B cell (primary cell): ENCODE measurements around the gene PACRG. TPM values are rescaled to one million over a fixed set of nuclear protein-coding genes. Genes with fewer than 3 reads are reported as not detected.

Source experiments
- ATAC-seq: fragments of 200-7000 bp; cut with Tn5 transposase; one replicate; pipeline ENCODE4 v1.10.0; 2021; ENCODE audit warnings: low read depth, mild to moderate bottlenecking, moderate number of reproducible peaks, moderate library complexity
- CTCF ChIA-PET: fragments of 350-600 bp; sonication (Branson Sonifier 250); formaldehyde crosslinking; loops from one replicate; lab custom pipeline; 2021; ENCODE audit warnings: antibody characterized with exemption, inconsistent platforms; lab: Charles Lee
- POLR2A ChIA-PET: fragments of 350-600 bp; sonication (Branson Sonifier 250); formaldehyde crosslinking; loops from one replicate; lab custom pipeline; 2021; ENCODE audit warnings: antibody characterized with exemption; lab: Charles Lee
- DNase-seq: peaks from one replicate; pipeline ENCODE4 v3.0.0; 2013
- H2AFZ ChIP-seq: 2 replicates; pipeline ENCODE4 v1.6.1; 2012; ENCODE audit warnings: mild to moderate bottlenecking, low read depth, low read length; ENCODE audit not compliant: insufficient read depth, poor library complexity, severe bottlenecking
- H3K27ac ChIP-seq, 2 donors: 1 replicate in 1 of 2; 2 replicates in 1 of 2; pipeline ENCODE4 v1.5.1; 2012 to 2013; ENCODE audit warnings: low read length in 2 of 2, mild to moderate bottlenecking in 2 of 2, moderate library complexity in 1 of 2
- H3K27me3 ChIP-seq, 4 experiments: fragments of 200-600 bp in 1 of 4; sonication (generic) in 1 of 4; replicated peaks in 1 of 4; 1 replicate in 2 of 4; 2 replicates in 2 of 4; pipeline versions ENCODE4 v1.6.1 to v1.7.0; 2013 to 2016; ENCODE audit warnings: low read length in 3 of 4, mild to moderate bottlenecking in 2 of 4, mixed read lengths in 1 of 4, moderate library complexity in 1 of 4; ENCODE audit not compliant: insufficient read depth in 4 of 4, control insufficient read depth in 3 of 4; ENCODE audit errors: control extremely low read depth in 1 of 4
- H3K36me3 ChIP-seq, 2 experiments: replicated peaks in 1 of 2; 1 replicate in 1 of 2; 2 replicates in 1 of 2; pipeline versions ENCODE4 v1.6.1 to v1.7.1; 2013; ENCODE audit warnings: low read length in 1 of 2; ENCODE audit not compliant: insufficient read depth in 2 of 2, control insufficient read depth in 1 of 2; ENCODE audit errors: control extremely low read depth in 1 of 2, extremely low read depth in 1 of 2
- H3K4me1 ChIP-seq, 2 donors: fragments of 200-600 bp in 1 of 2; sonication (generic) in 1 of 2; 1 replicate in 1 of 2; 2 replicates in 1 of 2; pipeline versions ENCODE4 v1.5.1 to v1.6.1; 2013 to 2017; ENCODE audit warnings: low read length in 2 of 2; ENCODE audit not compliant: control insufficient read depth in 2 of 2, insufficient read depth in 2 of 2
- H3K4me2 ChIP-seq: replicated peaks from 2 replicates; pipeline ENCODE3; 2012; ENCODE audit warnings: mild to moderate bottlenecking, low read depth, low read length; ENCODE audit not compliant: poor library complexity, severe bottlenecking
- H3K4me3 ChIP-seq, 5 experiments: fragments of 200-600 bp in 1 of 5; sonication (generic) in 1 of 5; 1 replicate in 3 of 5; 2 replicates in 2 of 5; pipeline versions ENCODE4 v1.5.1 to v1.7.0; 2011 to 2016; ENCODE audit warnings: low read length in 4 of 5, mild to moderate bottlenecking in 4 of 5, low read depth in 2 of 5, control low read depth in 1 of 5, moderate library complexity in 1 of 5; ENCODE audit not compliant: insufficient read depth in 1 of 5; ENCODE audit errors: control extremely low read depth in 1 of 5, extremely low read depth in 1 of 5
- H3K79me2 ChIP-seq: fragments of 200-600 bp; sonication (generic); one replicate; pipeline ENCODE4 v1.6.0; 2016; ENCODE audit warnings: low read length; ENCODE audit not compliant: control insufficient read depth, insufficient read depth
- H3K9ac ChIP-seq: fragments of 200-600 bp; sonication (generic); 2 replicates; pipeline ENCODE4 v1.6.1; 2017; ENCODE audit warnings: mild to moderate bottlenecking, low read length, moderate library complexity
- H3K9me3 ChIP-seq, 3 donors: one replicate each; pipeline versions ENCODE4 v1.6.1 to v1.7.1; 2013; ENCODE audit warnings: low read length in 2 of 3; ENCODE audit not compliant: control insufficient read depth in 2 of 3, insufficient read depth in 1 of 3; ENCODE audit errors: control extremely low read depth in 1 of 3
- H4K20me1 ChIP-seq: 2 replicates; pipeline ENCODE4 v1.6.0; 2012; ENCODE audit warnings: mild to moderate bottlenecking, low read length; ENCODE audit not compliant: insufficient read depth, control insufficient read depth, poor library complexity, severe bottlenecking
- H3K27ac Mint-ChIP-seq: one replicate; pipeline ENCODE4 v1.8.0; 2021; ENCODE audit warnings: mixed read lengths
- H3K27me3 Mint-ChIP-seq: one replicate; pipeline ENCODE4 v1.8.0; 2021; ENCODE audit warnings: mixed read lengths
- H3K4me1 Mint-ChIP-seq: one replicate; pipeline ENCODE4 v1.8.0; 2021; ENCODE audit warnings: mixed read lengths
- H3K4me3 Mint-ChIP-seq: one replicate; pipeline ENCODE4 v1.8.0; 2021; ENCODE audit warnings: mixed read lengths
- H3K9me3 Mint-ChIP-seq: one replicate; pipeline ENCODE4 v1.8.0; 2022; ENCODE audit warnings: mixed read lengths; ENCODE audit not compliant: insufficient read depth
- EZH2 ChIP-seq: IDR thresholded peaks from 2 replicates; pipeline ENCODE4 v1.6.1; 2012; ENCODE audit warnings: borderline replicate concordance, low read depth, mild to moderate bottlenecking, moderate library complexity, low read length; ENCODE audit not compliant: insufficient read depth, poor library complexity, severe bottlenecking
- WGBS: methylation state at CpG from one replicate; pipeline ENCODE4 v1.1.5; 2013; ENCODE audit warnings: missing lambda C conversion rate; ENCODE audit not compliant: insufficient coverage; 5-methylcytosine and 5-hydroxymethylcytosine counted together
- intact Hi-C: fragments of 100-400 bp; cut with micrococcal nuclease; formaldehyde crosslinking; loops from one replicate; pipeline ENCODE4 v1.10.0; 2022
- polyA plus RNA-seq: library from polyadenylated mRNA; depleted of rRNA; stranded (reverse); fragments of >200 nt; gene quantifications from 2 replicates; pipeline ENCODE4 v1.2.3, GENCODE V29; 2012
- total RNA-seq, 2 donors: library from RNA; stranded (reverse); fragments of 120-200 nt in 1 of 2; gene quantifications; 1 replicate in 1 of 2; 2 replicates in 1 of 2; pipeline versions ENCODE4 v1.2.3 to v1.2.4, GENCODE V29; 2013 to 2022
- TF ChIP-seq, protein P1 (sequence below): fragments of 200-600 bp; IDR thresholded peaks from one replicate; pipeline ENCODE4 v1.8.0; 2022; ENCODE audit warnings: antibody characterized with exemption, mild to moderate bottlenecking

Gene PACRG
- total and polyA plus RNA-seq, 2 donors (not counting 1 experiment from before 2014, with no cell fraction given), result not detected

DNA sequence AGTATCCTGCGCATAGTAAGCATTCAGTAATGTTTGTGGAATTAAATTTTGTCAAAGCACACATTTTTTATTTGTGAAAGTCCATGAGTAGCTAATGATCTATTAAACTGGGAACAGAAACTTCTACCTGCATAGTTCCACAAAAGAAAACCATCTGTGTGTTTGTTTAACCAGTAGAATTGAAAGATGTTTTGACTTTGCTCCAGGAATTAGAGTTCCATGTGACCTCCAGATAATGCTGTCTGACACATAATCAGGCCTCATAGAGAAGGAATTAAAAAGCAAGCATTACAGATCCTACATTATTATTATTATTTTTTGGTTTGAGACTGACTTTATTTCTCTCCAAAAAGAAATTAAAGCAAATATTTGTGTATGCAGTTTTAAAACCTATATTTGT lies 126.5 kb downstream of the PACRG start:
- Histone ChIP-seq H3K9ac (no peak overlapping the region), H2AFZ (no peak overlapping the region), H3K4me3 (no peak overlapping the region), H3K4me2 (no peak overlapping the region), H3K36me3 (no peaks in the 10 kb centered on the region), H3K9me3 (peaks cover 0 to 4% (median 0%) of the 10 kb centered on the region in 3 donors), H3K27ac (no peak overlapping the region), H4K20me1 (no peaks in the 10 kb centered on the region), H3K27me3 (no peaks in the 10 kb centered on the region), H3K79me2 (no peaks in the 10 kb centered on the region), H3K4me1 (no peaks in the 10 kb centered on the region)
- DNase-seq, result no peak
- CTCF ChIA-PET, result no interaction called here
- Mint-ChIP-seq H3K9me3 (no peaks in the 10 kb centered on the region), H3K4me3 (no peak overlapping the region), H3K27me3 (no peaks in the 10 kb centered on the region), H3K4me1 (no peaks in the 10 kb centered on the region), H3K27ac (no peak overlapping the region)
- POLR2A ChIA-PET, result no interaction called here
- intact Hi-C loops, result no loop called here
- no peak for ATAC-seq
- TF ChIP-seq, protein P1, sequence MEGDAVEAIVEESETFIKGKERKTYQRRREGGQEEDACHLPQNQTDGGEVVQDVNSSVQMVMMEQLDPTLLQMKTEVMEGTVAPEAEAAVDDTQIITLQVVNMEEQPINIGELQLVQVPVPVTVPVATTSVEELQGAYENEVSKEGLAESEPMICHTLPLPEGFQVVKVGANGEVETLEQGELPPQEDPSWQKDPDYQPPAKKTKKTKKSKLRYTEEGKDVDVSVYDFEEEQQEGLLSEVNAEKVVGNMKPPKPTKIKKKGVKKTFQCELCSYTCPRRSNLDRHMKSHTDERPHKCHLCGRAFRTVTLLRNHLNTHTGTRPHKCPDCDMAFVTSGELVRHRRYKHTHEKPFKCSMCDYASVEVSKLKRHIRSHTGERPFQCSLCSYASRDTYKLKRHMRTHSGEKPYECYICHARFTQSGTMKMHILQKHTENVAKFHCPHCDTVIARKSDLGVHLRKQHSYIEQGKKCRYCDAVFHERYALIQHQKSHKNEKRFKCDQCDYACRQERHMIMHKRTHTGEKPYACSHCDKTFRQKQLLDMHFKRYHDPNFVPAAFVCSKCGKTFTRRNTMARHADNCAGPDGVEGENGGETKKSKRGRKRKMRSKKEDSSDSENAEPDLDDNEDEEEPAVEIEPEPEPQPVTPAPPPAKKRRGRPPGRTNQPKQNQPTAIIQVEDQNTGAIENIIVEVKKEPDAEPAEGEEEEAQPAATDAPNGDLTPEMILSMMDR, result no peak
- no peak for TF ChIP-seq EZH2
- no CpG with 5 or more reads among the region's 1 CpG for WGBS

DNA sequence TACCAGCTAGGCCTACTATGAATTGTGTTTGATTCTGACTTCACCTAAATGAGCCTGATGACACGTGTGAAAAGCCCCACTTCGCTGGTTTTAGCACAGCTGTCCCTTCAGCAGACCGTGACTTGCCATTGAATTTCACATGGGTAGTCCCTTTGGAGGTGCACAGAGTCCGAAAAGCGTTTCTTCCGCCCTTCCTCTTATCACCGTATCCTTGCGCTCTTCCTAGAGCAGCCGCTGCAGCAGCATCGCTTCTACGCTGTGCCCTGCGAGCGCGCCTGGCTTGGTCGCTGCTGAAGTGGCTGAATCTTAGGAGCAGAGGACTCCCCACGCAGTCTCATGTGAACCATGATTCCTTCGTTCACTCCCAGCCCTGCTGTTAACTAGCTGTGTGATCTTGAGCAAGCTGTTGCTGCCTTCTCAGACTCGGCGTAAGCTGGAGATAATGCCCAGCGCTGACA lies 127.0 kb downstream of the PACRG start:
- H3K4me1 Mint-ChIP-seq, result no peaks in the 10 kb centered on the region
- WGBS, result 92% methylated on average over 17 of the region's 20 CpGs
- CTCF ChIA-PET, result no interaction called here
- TF ChIP-seq EZH2, result no peak
- TF ChIP-seq, protein P1, result no peak
- H3K79me2 ChIP-seq, result no peaks in the 10 kb centered on the region
- H3K9ac ChIP-seq, result no peak overlapping the region
- no peaks in the 10 kb centered on the region for H3K9me3 Mint-ChIP-seq
- no peaks in the 10 kb centered on the region for H3K27me3 Mint-ChIP-seq
- no peak overlapping the region for H3K4me3 Mint-ChIP-seq
- no peak overlapping the region for H3K4me2 ChIP-seq
- H3K4me3 ChIP-seq, result no peak overlapping the region
- intact Hi-C loops, result no loop called here
- no peak for ATAC-seq
- no peaks in the 10 kb centered on the region for H3K36me3 ChIP-seq
- DNase-seq, result no peak
- POLR2A ChIA-PET, result no interaction called here
- no peak overlapping the region for H3K27ac ChIP-seq
- no peak overlapping the region for H3K27ac Mint-ChIP-seq
- no peaks in the 10 kb centered on the region for H3K4me1 ChIP-seq
- no peak overlapping the region for H2AFZ ChIP-seq
- peaks cover 0 to 4% (median 0%) of the 10 kb centered on the region in 3 donors for H3K9me3 ChIP-seq
- H4K20me1 ChIP-seq, result no peaks in the 10 kb centered on the region
- H3K27me3 ChIP-seq, result no peaks in the 10 kb centered on the region
